ENCODE data around the gene ARHGAP4.
A peak's percentile ranks its signal among the peaks of the same experiment; 100 is the strongest.

The ARHGAP4 gene

GRCh38 chrX:153913211-153913610 lies 12.9 kb downstream of the ARHGAP4 start:
- no peak for TF ChIP-seq MAX (IDR thresholded peaks at IDR 0.05)
- TF ChIP-seq USF1 (IDR thresholded peaks at IDR 0.05): no peak
- TF ChIP-seq CREB1 (IDR thresholded peaks at IDR 0.05; ENCODE audit: low read depth): no peak

- TF ChIP-seq EP300 (IDR thresholded peaks at IDR 0.05; ENCODE audit: borderline replicate concordance): no peak
- no peak for TF ChIP-seq REST (IDR thresholded peaks at IDR 0.05; ENCODE audit: low read depth)
- TF ChIP-seq EGR1 (IDR thresholded peaks at IDR 0.05): no peak
- no peak for TF ChIP-seq CEBPB (IDR thresholded peaks at IDR 0.05)
- no peak for TF ChIP-seq FOXM1 (IDR thresholded peaks at IDR 0.05; ENCODE audit: borderline replicate concordance, low read depth)
- no peak for TF ChIP-seq TEAD4 (IDR thresholded peaks at IDR 0.05)
- TF ChIP-seq RAD21 (IDR thresholded peaks at IDR 0.05; ENCODE audit: low read depth): no peak
These were observed 14.3 kb downstream of the ARHGAP4 start for GRCh38 chrX:153911798-153912197.

- peak; percentile 22; the same call in 1 of the 2 replicates for TF ChIP-seq USF1 (IDR thresholded peaks at IDR 0.05)
- TF ChIP-seq CREB1 (IDR thresholded peaks at IDR 0.05; ENCODE audit: low read depth): no peak
- no peak for TF ChIP-seq MAX (IDR thresholded peaks at IDR 0.05)
- TF ChIP-seq EGR1 (IDR thresholded peaks at IDR 0.05): no peak
- no peak for TF ChIP-seq CEBPB (IDR thresholded peaks at IDR 0.05)
- no peak for TF ChIP-seq RAD21 (IDR thresholded peaks at IDR 0.05; ENCODE audit: low read depth)
These were observed 15.6 kb downstream of the ARHGAP4 start for GRCh38 chrX:153910446-153910845.

- TF ChIP-seq TAF1 (IDR thresholded peaks at IDR 0.05; ENCODE audit: low read depth) (no peak), NFIC (IDR thresholded peaks at IDR 0.05) (no peak), CEBPB (IDR thresholded peaks at IDR 0.05) (no peak), EP300 (IDR thresholded peaks at IDR 0.05; ENCODE audit: borderline replicate concordance) (no peak), REST (IDR thresholded peaks at IDR 0.05; ENCODE audit: low read depth) (no peak), TCF12 (IDR thresholded peaks at IDR 0.05; ENCODE audit: low read depth) (no peak), ZBTB7A (IDR thresholded peaks at IDR 0.05; ENCODE audit: low read depth) (no peak), USF1 (IDR thresholded peaks at IDR 0.05) (no peak), EGR1 (IDR thresholded peaks at IDR 0.05) (no peak), CREB1 (IDR thresholded peaks at IDR 0.05; ENCODE audit: low read depth) (no peak), FOXM1 (IDR thresholded peaks at IDR 0.05; ENCODE audit: borderline replicate concordance, low read depth) (no peak), YY1 (IDR thresholded peaks at IDR 0.05; ENCODE audit: low read depth) (no peak), MAX (IDR thresholded peaks at IDR 0.05) (no peak), RAD21 (IDR thresholded peaks at IDR 0.05; ENCODE audit: low read depth) (no peak), TEAD4 (IDR thresholded peaks at IDR 0.05) (no peak)
These were observed 16.1 kb downstream of the ARHGAP4 start for GRCh38 chrX:153909980-153910360.

- TF ChIP-seq FOXM1 (IDR thresholded peaks at IDR 0.05; ENCODE audit: borderline replicate concordance, low read depth) (no peak), TEAD4 (IDR thresholded peaks at IDR 0.05) (no peak), EP300 (IDR thresholded peaks at IDR 0.05; ENCODE audit: borderline replicate concordance) (no peak), RAD21 (IDR thresholded peaks at IDR 0.05; ENCODE audit: low read depth) (no peak)
These were observed 16.8 kb downstream of the ARHGAP4 start for GRCh38 chrX:153909024-153909979.
